Activated naive CD8-positive, alpha-beta T cell (primary cell): Measurements from ENCODE around the gene ACSL4.
"Not testable (repeated sequence)": the region's sequence is repeated elsewhere in the genome, so short reads cannot be mapped to it uniquely, and the experiment has no call there.

Source experiments
- H3K27ac Mint-ChIP-seq: one replicate; pipeline ENCODE4 v1.8.0; 2021; ENCODE audit warnings: mixed read lengths
- H3K27me3 Mint-ChIP-seq: one replicate; pipeline ENCODE4 v1.8.0; 2021; ENCODE audit warnings: mixed read lengths
- H3K36me3 Mint-ChIP-seq: one replicate; pipeline ENCODE4 v1.8.0; 2021; ENCODE audit warnings: mixed read lengths
- H3K4me1 Mint-ChIP-seq: one replicate; pipeline ENCODE4 v1.8.0; 2021; ENCODE audit warnings: low read depth, mixed read lengths
- H3K4me3 Mint-ChIP-seq: one replicate; pipeline ENCODE4 v1.8.0; 2021; ENCODE audit warnings: mild to moderate bottlenecking, mixed read lengths
- H3K9me3 Mint-ChIP-seq: one replicate; pipeline ENCODE4 v1.8.0; 2021; ENCODE audit warnings: low read depth, mixed read lengths

Gene ACSL4

GRCh38 chrX:109707720-109708119 is 25.3 kb downstream of the ACSL4 start:
- Mint-ChIP-seq H3K27ac (no peak overlapping the region), H3K4me1 (peaks cover 54% of the 10 kb centered on the region), H3K27me3 (no peaks in the 10 kb centered on the region), H3K9me3 (no peaks in the 10 kb centered on the region), H3K4me3 (peak overlapping the region; percentile 40), H3K36me3 (no peaks in the 10 kb centered on the region)

DNA sequence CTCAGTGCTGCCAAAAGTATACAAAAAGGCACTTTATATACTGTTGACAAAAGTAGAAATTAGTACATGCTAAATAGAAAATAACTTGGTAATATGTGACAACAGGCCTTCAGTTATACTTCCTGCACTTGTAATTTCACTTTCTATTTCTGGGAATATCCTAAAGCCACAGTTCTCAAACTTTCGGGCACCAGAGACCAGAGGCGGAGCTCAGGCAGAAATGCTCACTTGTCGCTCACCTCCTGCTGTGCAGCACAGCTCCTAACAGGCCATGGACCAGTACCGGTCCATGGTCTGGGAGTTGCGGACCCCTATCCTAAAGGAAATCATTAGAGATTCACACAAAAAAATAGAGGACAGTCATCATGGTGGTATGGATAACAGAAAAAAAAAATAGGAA is 25.7 kb downstream of the ACSL4 start:
- Mint-ChIP-seq H3K27me3 (no peaks in the 10 kb centered on the region), H3K4me1 (peaks cover 50% of the 10 kb centered on the region), H3K4me3 (peak overlapping the region; percentile 40), H3K36me3 (peaks cover under 1% of the 10 kb centered on the region), H3K9me3 (no peaks in the 10 kb centered on the region), H3K27ac (no peak overlapping the region)

DNA sequence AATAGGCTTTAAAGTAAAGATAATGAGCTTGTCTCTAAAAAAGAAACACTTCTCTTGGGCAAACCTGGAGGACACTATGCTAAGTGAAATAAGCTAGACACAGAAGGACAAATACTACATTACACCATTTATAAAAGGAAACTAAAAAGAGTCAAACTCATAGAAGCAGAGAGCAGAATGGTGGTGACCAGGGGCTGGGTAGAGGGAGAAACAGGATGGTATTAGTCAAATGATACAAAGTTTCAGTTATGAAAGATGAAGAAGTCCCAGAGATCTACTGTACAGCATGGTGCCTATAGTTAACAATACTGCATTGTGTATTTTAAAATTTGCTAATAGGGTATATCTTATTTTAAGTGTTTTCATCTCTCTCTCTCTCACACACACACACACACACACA is 28.5 kb downstream of the ACSL4 start:
- no peak overlapping the region for H3K4me3 Mint-ChIP-seq
- H3K27ac Mint-ChIP-seq: peak overlapping the region; percentile 5
- H3K9me3 Mint-ChIP-seq: no peaks in the 10 kb centered on the region
- H3K27me3 Mint-ChIP-seq: no peaks in the 10 kb centered on the region
- peaks cover 38% of the 10 kb centered on the region for H3K4me1 Mint-ChIP-seq
- H3K36me3 Mint-ChIP-seq: peaks cover 3% of the 10 kb centered on the region

DNA sequence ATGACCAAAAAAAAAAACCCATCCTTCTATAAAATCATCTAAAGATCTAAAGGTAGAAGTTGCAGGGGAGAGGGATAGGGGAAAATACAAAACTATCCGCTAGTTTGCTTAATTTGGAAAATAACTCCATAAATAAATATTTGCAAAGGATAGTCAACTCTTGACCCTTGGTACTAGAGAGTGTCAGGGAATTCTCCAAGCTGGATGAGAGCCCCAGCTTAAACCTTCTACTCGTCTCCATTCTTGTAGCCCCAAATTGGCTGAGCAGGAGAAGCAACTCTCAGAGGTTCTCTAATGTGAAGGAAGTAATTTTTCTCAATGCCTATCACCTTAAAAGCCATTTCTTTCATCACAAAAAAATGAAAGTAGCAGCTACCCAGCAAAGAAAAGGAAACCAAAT is 35.2 kb downstream of the ACSL4 start:
- no peak overlapping the region for H3K27ac Mint-ChIP-seq
- H3K9me3 Mint-ChIP-seq: no peaks in the 10 kb centered on the region
- H3K4me1 Mint-ChIP-seq: peaks cover 21% of the 10 kb centered on the region
- H3K4me3 Mint-ChIP-seq: no peak overlapping the region
- peaks cover 3% of the 10 kb centered on the region for H3K36me3 Mint-ChIP-seq
- H3K27me3 Mint-ChIP-seq: no peaks in the 10 kb centered on the region

DNA sequence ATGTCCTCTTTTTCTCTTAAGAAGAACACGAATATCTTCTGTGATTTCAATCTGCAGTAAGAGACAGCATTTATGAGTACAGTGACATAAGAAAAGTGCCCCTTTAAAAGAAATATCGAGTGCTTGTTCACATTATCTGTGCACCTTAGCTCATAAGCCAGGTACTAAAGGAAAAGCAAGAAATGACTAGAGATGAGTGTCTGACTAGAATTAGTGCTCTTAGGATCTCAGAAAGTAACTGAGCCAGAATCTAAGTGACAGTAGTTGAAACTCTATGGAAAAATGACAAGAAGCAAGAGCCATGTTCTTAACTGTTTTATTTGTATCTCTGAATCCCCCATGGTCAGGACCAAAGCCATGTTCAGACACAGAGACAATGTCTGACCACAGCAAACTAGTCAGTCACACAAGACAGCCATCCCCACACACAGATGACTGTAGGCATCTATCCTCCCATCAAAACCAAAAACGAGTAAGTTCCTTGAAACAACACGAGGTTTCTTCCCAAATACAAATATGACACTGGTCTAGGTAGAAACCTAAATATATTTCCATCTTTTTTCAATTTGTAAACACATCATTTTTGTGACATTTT is 36.8 kb downstream of the ACSL4 start:
- Mint-ChIP-seq H3K4me3 (no peak overlapping the region), H3K27me3 (no peaks in the 10 kb centered on the region), H3K27ac (no peak overlapping the region)

DNA sequence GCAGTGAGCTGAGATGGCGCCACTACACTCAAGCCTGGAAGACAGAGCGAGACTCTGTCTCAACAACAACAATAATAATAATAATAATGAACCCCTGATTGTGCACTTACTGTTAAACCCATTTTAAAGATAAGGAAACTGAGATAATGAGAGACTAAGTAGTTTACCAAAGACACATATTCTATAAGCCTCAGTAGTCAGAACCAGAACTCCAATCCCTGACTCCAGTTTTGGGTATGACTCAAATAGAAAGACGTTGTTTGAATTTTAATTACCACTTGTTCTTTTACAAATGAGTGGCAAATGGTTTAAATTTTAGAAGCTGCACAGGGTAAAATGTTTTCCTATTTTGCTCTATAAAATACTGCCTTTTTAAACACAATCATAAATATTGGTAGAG is 37.4 kb downstream of the ACSL4 start:
- Mint-ChIP-seq H3K4me3 (no peak overlapping the region), H3K27me3 (no peaks in the 10 kb centered on the region), H3K27ac (no peak overlapping the region), H3K4me1 (peaks cover 30% of the 10 kb centered on the region), H3K36me3 (peaks cover 2% of the 10 kb centered on the region), H3K9me3 (no peaks in the 10 kb centered on the region)

More for the DNA sequence above, 36.8 kb downstream of the ACSL4 start:
- H3K4me1 Mint-ChIP-seq: peaks cover 26% of the 10 kb centered on the region
- no peaks in the 10 kb centered on the region for H3K9me3 Mint-ChIP-seq
- no peaks in the 10 kb centered on the region for H3K36me3 Mint-ChIP-seq

GRCh38 chrX:109691752-109692151 is 41.3 kb downstream of the ACSL4 start:
- H3K36me3 Mint-ChIP-seq: peaks cover 2% of the 10 kb centered on the region
- H3K27ac Mint-ChIP-seq: no peak overlapping the region
- H3K4me1 Mint-ChIP-seq: peaks cover 26% of the 10 kb centered on the region
- H3K9me3 Mint-ChIP-seq: no peaks in the 10 kb centered on the region
- no peak overlapping the region for H3K4me3 Mint-ChIP-seq
- H3K27me3 Mint-ChIP-seq: no peaks in the 10 kb centered on the region

- Mint-ChIP-seq H3K9me3 (no peaks in the 10 kb centered on the region), H3K4me1 (peaks cover 24% of the 10 kb centered on the region), H3K27ac (no peak overlapping the region), H3K27me3 (no peaks in the 10 kb centered on the region), H3K36me3 (peaks cover 2% of the 10 kb centered on the region), H3K4me3 (no peak overlapping the region)
Measured at GRCh38 chrX:109691277-109691676, 41.8 kb downstream of the ACSL4 start.

- Mint-ChIP-seq H3K4me1 (peaks cover 34% of the 10 kb centered on the region), H3K4me3 (no peak overlapping the region), H3K9me3 (no peaks in the 10 kb centered on the region), H3K27me3 (no peaks in the 10 kb centered on the region), H3K36me3 (peaks cover 4% of the 10 kb centered on the region), H3K27ac (no peak overlapping the region)
Measured at GRCh38 chrX:109687903-109688302, 45.2 kb downstream of the ACSL4 start.

GRCh38 chrX:109685656-109686078 is 47.4 kb downstream of the ACSL4 start:
- peaks cover 2% of the 10 kb centered on the region for H3K36me3 Mint-ChIP-seq
- H3K9me3 Mint-ChIP-seq: no peaks in the 10 kb centered on the region
- peak overlapping the region; percentile 66 for H3K27ac Mint-ChIP-seq
- peaks cover 23% of the 10 kb centered on the region for H3K4me1 Mint-ChIP-seq
- no peak overlapping the region for H3K4me3 Mint-ChIP-seq
- no peaks in the 10 kb centered on the region for H3K27me3 Mint-ChIP-seq

GRCh38 chrX:109684136-109684535 is 48.9 kb downstream of the ACSL4 start:
- Mint-ChIP-seq H3K36me3 (peaks cover 2% of the 10 kb centered on the region), H3K27ac (no peak overlapping the region), H3K27me3 (no peaks in the 10 kb centered on the region), H3K4me1 (peaks cover 17% of the 10 kb centered on the region), H3K4me3 (no peak overlapping the region), H3K9me3 (no peaks in the 10 kb centered on the region)

DNA sequence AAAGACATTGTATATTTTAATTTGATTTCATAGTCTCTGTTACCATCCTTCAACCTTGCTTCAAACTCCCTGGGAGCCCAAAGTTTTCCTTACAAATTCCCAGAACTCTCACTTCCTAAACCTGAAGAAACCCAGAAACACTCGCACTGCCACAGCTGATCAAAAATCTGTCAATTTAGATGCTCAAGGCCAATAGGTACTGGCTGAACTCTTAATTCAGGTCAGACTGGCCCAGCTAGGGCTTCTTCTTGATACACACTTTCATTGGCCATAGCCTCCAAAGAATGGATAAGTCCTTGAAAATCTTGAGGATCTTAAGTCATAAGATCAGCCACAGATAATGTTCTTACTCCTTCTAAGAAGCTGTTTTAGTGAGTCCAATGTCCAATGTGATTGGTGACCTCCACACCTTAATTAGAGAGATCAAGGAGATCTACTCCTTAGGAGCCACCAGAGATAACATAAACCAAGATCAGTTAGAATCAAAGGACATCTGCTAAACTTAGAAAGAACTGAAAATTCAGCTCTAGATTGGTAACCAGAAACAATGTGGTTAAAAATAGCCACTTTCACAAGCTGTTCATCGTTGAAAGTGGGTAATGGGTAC is 51.5 kb downstream of the ACSL4 start:
- Mint-ChIP-seq H3K4me1 (peaks cover 15% of the 10 kb centered on the region), H3K27ac (no peak overlapping the region)

GRCh38 chrX:109679820-109680219 is 53.2 kb downstream of the ACSL4 start:
- no peaks in the 10 kb centered on the region for H3K36me3 Mint-ChIP-seq
- no peaks in the 10 kb centered on the region for H3K9me3 Mint-ChIP-seq
- H3K4me3 Mint-ChIP-seq: no peak overlapping the region
- H3K27me3 Mint-ChIP-seq: no peaks in the 10 kb centered on the region
- H3K27ac Mint-ChIP-seq: no peak overlapping the region
- H3K4me1 Mint-ChIP-seq: peaks cover 4% of the 10 kb centered on the region

More for the DNA sequence above, 51.5 kb downstream of the ACSL4 start:
- Mint-ChIP-seq H3K4me3 (no peak overlapping the region), H3K27me3 (no peaks in the 10 kb centered on the region), H3K36me3 (peaks cover 2% of the 10 kb centered on the region), H3K9me3 (no peaks in the 10 kb centered on the region)

GRCh38 chrX:109672239-109672638 is 60.8 kb downstream of the ACSL4 start:
- no peaks in the 10 kb centered on the region for H3K27me3 Mint-ChIP-seq
- peaks cover 11% of the 10 kb centered on the region for H3K36me3 Mint-ChIP-seq
- no peak overlapping the region for H3K4me3 Mint-ChIP-seq
- no peaks in the 10 kb centered on the region for H3K9me3 Mint-ChIP-seq
- no peak overlapping the region for H3K27ac Mint-ChIP-seq
- no peaks in the 10 kb centered on the region for H3K4me1 Mint-ChIP-seq

DNA sequence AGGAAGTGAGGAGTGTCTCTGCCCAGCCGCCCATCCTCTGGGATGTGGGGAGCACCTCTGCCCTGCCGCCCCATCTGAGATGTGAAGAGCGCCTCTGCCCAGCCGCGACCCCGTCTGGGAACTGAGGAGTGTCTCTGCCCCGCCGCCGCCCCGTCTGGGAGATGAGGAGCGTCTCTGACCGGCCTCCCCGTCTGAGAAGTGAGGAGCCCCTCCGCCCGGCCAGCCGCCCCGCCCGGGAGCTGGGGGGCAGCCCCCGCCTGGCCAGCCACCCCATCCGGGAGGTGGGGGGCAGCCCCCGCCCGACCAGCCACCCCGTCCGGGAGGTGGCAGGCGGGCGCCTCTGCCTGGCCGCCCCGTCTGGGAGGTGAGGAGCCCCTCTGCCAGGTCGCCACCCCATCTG is 61.9 kb downstream of the ACSL4 start:
- H3K27me3 Mint-ChIP-seq, H3K9me3 Mint-ChIP-seq, H3K4me3 Mint-ChIP-seq, H3K27ac Mint-ChIP-seq, H3K4me1 Mint-ChIP-seq: not testable (repeated sequence)
- peaks cover 13% of the 10 kb centered on the region for H3K36me3 Mint-ChIP-seq

GRCh38 chrX:109667986-109668385 is 65.1 kb downstream of the ACSL4 start:
- H3K4me1 Mint-ChIP-seq: no peaks in the 10 kb centered on the region
- no peak overlapping the region for H3K27ac Mint-ChIP-seq
- no peak overlapping the region for H3K4me3 Mint-ChIP-seq
- H3K36me3 Mint-ChIP-seq: peaks cover 12% of the 10 kb centered on the region
- H3K9me3 Mint-ChIP-seq: no peaks in the 10 kb centered on the region
- no peaks in the 10 kb centered on the region for H3K27me3 Mint-ChIP-seq
